ENCODE measurements around the gene CSMD2.

The CSMD2 gene

GRCh38 chr1:33797849-33798248, 367.2 kb downstream of the CSMD2 start:
- no peak overlapping the region for H3K4me3 ChIP-seq (ENCODE audit: low read depth, low read length)
- no peak for TF ChIP-seq CTCF (IDR thresholded peaks at IDR 0.05; ENCODE audit: borderline replicate concordance, insufficient read depth, low read depth, low read length)

GRCh38 chr1:33792651-33793050, 372.4 kb downstream of the CSMD2 start:
- H3K4me3 ChIP-seq (ENCODE audit: low read depth, low read length), result no peak overlapping the region
- no peak for TF ChIP-seq CTCF (IDR thresholded peaks at IDR 0.05; ENCODE audit: borderline replicate concordance, insufficient read depth, low read depth, low read length)

GRCh38 chr1:33792216-33792615, 372.8 kb downstream of the CSMD2 start:
- no peak overlapping the region for H3K4me3 ChIP-seq (ENCODE audit: low read depth, low read length)
- TF ChIP-seq CTCF (IDR thresholded peaks at IDR 0.05; ENCODE audit: borderline replicate concordance, insufficient read depth, low read depth, low read length), result no peak

GRCh38 chr1:33791251-33791650, 373.8 kb downstream of the CSMD2 start:
- no peak overlapping the region for H3K4me3 ChIP-seq (ENCODE audit: low read depth, low read length)
- no peak for TF ChIP-seq CTCF (IDR thresholded peaks at IDR 0.05; ENCODE audit: borderline replicate concordance, insufficient read depth, low read depth, low read length)

- no peak for TF ChIP-seq CTCF (IDR thresholded peaks at IDR 0.05; ENCODE audit: borderline replicate concordance, insufficient read depth, low read depth, low read length)
- no peak overlapping the region for H3K4me3 ChIP-seq (ENCODE audit: low read depth, low read length)
These were observed 374.5 kb downstream of the CSMD2 start for GRCh38 chr1:33790577-33790976.

- no peak overlapping the region for H3K4me3 ChIP-seq (ENCODE audit: low read depth, low read length)
- no peak for TF ChIP-seq CTCF (IDR thresholded peaks at IDR 0.05; ENCODE audit: borderline replicate concordance, insufficient read depth, low read depth, low read length)
These were observed 380.2 kb downstream of the CSMD2 start for GRCh38 chr1:33784876-33785275.

GRCh38 chr1:33782776-33783175, 382.3 kb downstream of the CSMD2 start:
- no peak for TF ChIP-seq CTCF (IDR thresholded peaks at IDR 0.05; ENCODE audit: borderline replicate concordance, insufficient read depth, low read depth, low read length)
- H3K4me3 ChIP-seq (ENCODE audit: low read depth, low read length), result no peak overlapping the region

Data from GM12875 (cell line).